Anterior cingulate cortex (tissue), 58 donors: Measurements from ENCODE around the gene CDH13.

Experiments
- DNase-seq, 58 donors: peaks; one replicate each; lab custom pipeline; 2025; lab: John Stamatoyannopoulos, UW

CDH13 gene

GRCh38 chr16:82625066-82625968 is 1.5 kb upstream of the CDH13 start:
- peak in 3 of 58 donors; percentile 8 to 13 (median 10) for DNase-seq

GRCh38 chr16:82628088-82628423 is 1.3 kb downstream of the CDH13 start:
- peak in 3 of 58 donors; percentile 15 to 35 (median 27) for DNase-seq

- no peak for DNase-seq
Measured at GRCh38 chr16:82628711-82629110, 1.9 kb downstream of the CDH13 start.

- DNase-seq = no peak
Measured at GRCh38 chr16:82629441-82630027, 2.8 kb downstream of the CDH13 start.

- DNase-seq = no peak
Measured at GRCh38 chr16:82630219-82630618, 3.5 kb downstream of the CDH13 start.

GRCh38 chr16:82630688-82631087 is 3.9 kb downstream of the CDH13 start:
- peak in 1 of 58 donors; percentile 33 for DNase-seq

GRCh38 chr16:82631701-82632685 is 5.2 kb downstream of the CDH13 start:
- DNase-seq = peak in 1 of 58 donors; percentile 5

GRCh38 chr16:82633964-82634600 is 7.3 kb downstream of the CDH13 start:
- peak in 44 of 58 donors; percentile 13 to 86 (median 57) for DNase-seq

GRCh38 chr16:82634955-82635610 is 8.3 kb downstream of the CDH13 start:
- DNase-seq = no peak

GRCh38 chr16:82636485-82636884 is 9.7 kb downstream of the CDH13 start:
- no peak for DNase-seq

GRCh38 chr16:82636958-82637357 is 10.2 kb downstream of the CDH13 start:
- DNase-seq = no peak

GRCh38 chr16:82638095-82638798 is 11.5 kb downstream of the CDH13 start:
- DNase-seq = no peak

- DNase-seq = no peak
Measured at GRCh38 chr16:82639263-82639662, 12.5 kb downstream of the CDH13 start.

- peak in 20 of 58 donors; percentile 2 to 56 (median 20) for DNase-seq
Measured at GRCh38 chr16:82639666-82640336, 13.0 kb downstream of the CDH13 start.

GRCh38 chr16:82641336-82641984 is 14.7 kb downstream of the CDH13 start:
- DNase-seq = no peak

- no peak for DNase-seq
Measured at GRCh38 chr16:82643136-82643535, 16.4 kb downstream of the CDH13 start.

GRCh38 chr16:82643936-82644630 is 17.3 kb downstream of the CDH13 start:
- no peak for DNase-seq
